Raji (cell line): Measurements from ENCODE around the gene RPP21.
A peak's percentile ranks its signal among the peaks of the same experiment; 100 is the strongest.

Experiments
- POLR2A ChIP-seq: IDR thresholded peaks from 2 replicates; pipeline ENCODE4 v1.6.1; 2011; ENCODE audit warnings: low read depth, low read length, control low read depth; ENCODE audit not compliant: insufficient read depth

RPP21 gene

GRCh38 chr6:30325150-30325872 is 19.6 kb upstream of the RPP21 start:
- no peak for TF ChIP-seq POLR2A

DNA sequence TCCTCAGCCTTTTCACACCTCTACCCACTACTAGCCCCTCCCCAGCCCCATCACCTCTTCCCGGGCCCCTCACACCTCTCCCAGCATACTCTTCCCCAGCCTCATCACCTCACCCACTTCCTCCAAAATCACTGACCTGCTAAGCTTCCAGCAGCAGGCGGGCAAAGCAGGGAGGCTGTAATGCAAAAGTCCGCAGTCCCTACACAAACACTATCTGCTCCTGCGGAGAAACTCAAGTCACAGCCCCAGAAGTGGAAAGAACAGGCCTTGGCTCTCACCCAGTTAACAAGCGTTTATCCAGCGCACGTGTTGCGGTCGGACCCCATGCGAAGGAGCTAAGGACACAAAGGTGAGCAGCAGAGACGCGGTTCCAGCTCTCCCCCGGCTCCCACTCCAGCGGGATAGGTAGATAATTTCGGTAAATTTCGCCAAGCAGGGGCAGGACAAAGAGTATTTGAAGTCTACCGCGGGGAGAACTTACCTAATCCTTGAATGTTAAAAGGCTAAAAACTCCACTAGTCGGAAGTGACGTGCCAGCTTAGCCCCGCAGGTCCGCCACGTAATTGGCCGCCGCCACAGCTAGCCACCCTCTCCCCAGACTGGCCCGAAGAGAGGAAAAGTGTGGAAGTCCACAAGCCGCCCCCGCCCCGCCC is 19.0 kb upstream of the RPP21 start:
- TF ChIP-seq POLR2A: no peak

- TF ChIP-seq POLR2A: peak; percentile 70
Measured at GRCh38 chr6:30326526-30327231, 18.3 kb upstream of the RPP21 start, which contains the start of gene TRIM39. Gene TRIM39 (plus strand): TSS chr6:30326927. CDS start chr6:30329318, 2,391 bp downstream.

DNA sequence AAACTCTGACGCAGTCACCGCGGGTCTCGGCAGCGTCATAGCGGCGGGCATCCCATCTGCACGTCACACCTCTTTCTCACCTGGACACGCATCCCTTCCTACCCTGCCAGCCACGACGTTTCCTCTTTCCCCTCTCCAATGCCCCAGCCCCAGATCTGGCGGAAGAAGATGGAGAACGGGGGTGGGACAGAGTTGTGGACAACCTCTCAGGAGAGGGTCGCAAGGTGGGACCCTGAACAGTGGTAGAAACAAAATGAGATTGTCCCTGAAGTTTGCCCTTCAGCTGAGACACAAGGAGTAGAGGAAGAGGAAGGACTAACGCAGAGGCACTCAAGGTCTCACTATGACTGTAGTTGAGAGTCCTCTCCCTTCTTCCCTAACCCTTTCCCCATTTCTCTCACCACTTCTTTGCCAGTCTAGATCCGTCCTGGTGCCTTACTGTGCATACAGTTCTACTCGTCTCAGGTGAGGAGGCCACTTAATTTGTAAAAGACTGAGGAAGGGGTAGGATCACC is 17.7 kb upstream of the RPP21 start:
- no peak; the same call in 1 of the 2 replicates for TF ChIP-seq POLR2A

- no peak for TF ChIP-seq POLR2A
Measured at GRCh38 chr6:30328397-30328796, 16.6 kb upstream of the RPP21 start.

- TF ChIP-seq POLR2A: no peak
Measured at GRCh38 chr6:30329331-30329730, 15.6 kb upstream of the RPP21 start.

- TF ChIP-seq POLR2A: no peak
Measured at GRCh38 chr6:30331981-30332380, 13.0 kb upstream of the RPP21 start.

DNA sequence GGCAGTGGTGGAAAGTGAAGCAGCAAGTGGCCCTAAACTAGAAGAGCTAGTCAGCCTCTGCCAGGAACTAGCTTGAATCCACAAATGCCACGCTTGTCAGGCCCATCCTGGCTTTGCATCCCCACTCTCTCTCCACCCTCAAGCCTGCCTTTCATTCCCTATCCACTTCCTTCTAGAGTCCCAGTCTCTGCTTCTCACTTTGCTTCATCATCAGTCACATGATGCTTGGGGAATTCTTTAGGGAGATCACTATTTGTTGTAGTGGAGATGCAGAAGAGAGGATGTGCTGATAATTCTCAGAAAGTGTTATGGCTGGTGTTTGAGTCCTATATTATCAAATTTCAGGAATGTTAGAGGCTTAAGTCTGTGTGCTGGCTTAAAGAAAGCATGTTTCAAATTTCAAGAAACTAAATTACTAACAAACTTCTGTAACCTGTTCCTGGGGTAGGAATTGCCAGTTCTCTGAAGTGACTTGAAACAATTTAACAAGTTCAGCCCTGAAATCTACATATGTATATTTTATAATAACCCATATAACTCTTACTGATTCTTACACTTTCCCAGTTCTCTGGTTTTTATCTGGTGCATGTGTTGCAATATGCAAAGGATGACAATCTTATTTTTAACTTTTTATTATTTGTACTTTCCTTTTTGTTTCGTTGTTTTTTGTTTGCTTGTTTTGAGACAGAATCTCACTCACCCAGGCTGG is 10.7 kb upstream of the RPP21 start:
- no peak for TF ChIP-seq POLR2A

GRCh38 chr6:30340589-30341054 is 4.3 kb upstream of the RPP21 start:
- TF ChIP-seq POLR2A: no peak

GRCh38 chr6:30341218-30341617 is 3.7 kb upstream of the RPP21 start:
- TF ChIP-seq POLR2A: no peak

DNA sequence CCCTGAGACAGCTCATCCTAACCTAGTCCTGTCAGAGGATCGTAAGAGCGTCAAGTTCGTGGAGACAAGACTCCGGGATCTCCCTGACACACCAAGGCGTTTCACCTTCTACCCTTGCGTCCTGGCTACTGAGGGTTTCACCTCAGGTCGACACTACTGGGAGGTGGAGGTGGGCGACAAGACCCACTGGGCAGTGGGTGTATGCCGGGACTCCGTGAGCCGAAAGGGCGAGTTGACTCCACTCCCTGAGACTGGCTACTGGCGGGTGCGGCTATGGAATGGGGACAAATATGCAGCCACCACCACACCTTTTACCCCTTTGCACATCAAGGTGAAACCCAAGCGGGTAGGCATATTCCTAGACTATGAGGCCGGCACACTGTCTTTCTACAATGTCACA is 3.2 kb upstream of the RPP21 start:
- no peak for TF ChIP-seq POLR2A

DNA sequence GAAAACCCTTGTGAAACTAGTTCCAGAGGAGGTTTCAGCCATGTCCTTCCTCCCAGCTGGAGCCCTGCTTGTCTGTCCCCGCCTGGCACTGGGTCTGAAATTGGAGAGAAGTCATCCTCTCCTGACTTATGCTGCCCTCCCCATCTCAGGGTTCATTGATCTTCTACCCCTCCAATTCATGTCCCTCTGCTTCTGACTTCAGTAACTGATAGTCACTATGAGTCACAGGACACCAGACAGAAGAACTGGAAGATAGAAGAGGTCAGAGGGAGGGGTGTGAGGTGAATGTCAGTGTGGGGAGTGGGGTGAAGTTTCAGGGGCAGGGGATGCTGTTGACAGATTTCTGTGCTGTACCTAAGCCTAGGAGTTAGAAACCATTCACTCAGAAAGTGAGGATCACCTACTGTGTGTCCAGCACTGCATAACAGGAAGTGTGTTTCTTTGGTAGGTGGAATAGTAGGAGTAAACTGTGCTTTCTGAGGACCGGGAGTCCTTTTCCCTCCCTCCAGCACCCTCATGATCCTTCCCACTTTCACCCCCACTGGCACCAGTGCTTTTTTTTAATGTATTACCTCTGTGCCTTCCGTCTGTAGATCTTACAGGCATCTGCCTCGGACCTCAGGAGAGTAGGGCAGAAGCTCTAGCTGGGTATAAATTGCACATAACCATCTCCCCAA is 627 bp upstream of the RPP21 start:
- no peak for TF ChIP-seq POLR2A

- TF ChIP-seq POLR2A: no peak
Measured at GRCh38 chr6:30345852-30346251, 896 bp downstream of the RPP21 start.

DNA sequence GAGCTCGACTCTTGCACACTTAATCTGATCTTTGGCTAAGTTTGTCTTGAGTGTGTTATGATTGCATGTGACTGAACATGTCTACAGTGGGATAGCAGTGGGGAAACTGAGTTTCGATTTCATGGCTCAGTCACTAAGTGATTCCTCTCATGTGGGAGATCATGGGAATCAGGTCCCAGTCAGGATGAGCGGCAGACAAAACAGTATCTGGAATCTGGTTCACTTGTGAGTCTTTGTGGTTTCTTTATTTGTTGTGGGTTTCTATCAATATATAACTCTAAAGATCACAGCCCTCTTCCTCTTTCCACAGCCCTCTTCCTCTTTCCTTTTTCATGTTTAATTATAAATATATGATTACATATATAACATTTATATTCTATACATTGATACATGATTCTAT is 4.0 kb downstream of the RPP21 start:
- no peak for TF ChIP-seq POLR2A

GRCh38 chr6:30349421-30350177 is 4.6 kb downstream of the RPP21 start:
- TF ChIP-seq POLR2A: no peak
